HEK293 (cell line): ENCODE data around the gene IL15.
A peak's percentile ranks its signal among the peaks of the same experiment; 100 is the strongest.

Experiments used
- CTCF ChIA-PET: fragments of 350-600 bp; formaldehyde crosslinking; extraction: SDS; loops from one replicate; lab custom pipeline; 2021; ENCODE audit warnings: antibody characterized with exemption; lab: Yijun Ruan, JAX
- POLR2A ChIA-PET: fragments of 300-600 bp; formaldehyde crosslinking; extraction: SDS; loops from one replicate; lab custom pipeline; 2020; ENCODE audit warnings: antibody characterized with exemption, inconsistent platforms; lab: Yijun Ruan, JAX
- H3K27ac ChIP-seq: fragments of 200-500 bp; sonication (Bioruptor generic); 2 replicates; pipeline ENCODE4 v1.5.1; 2014; ENCODE audit warnings: low read depth, low read length, control low read depth, inconsistent platforms; ENCODE audit errors: extremely low read depth
- H3K36me3 ChIP-seq, 2 experiments: fragments of 200-500 bp in 1 of 2; sonication (Bioruptor generic) in 1 of 2; 1 replicate in 1 of 2; 2 replicates in 1 of 2; pipeline ENCODE4 v1.5.1; 2014 to 2017; ENCODE audit warnings: inconsistent platforms in 2 of 2, low read length in 2 of 2; ENCODE audit not compliant: control insufficient read depth in 2 of 2, insufficient read depth in 1 of 2
- H3K4me1 ChIP-seq: fragments of 200-500 bp; sonication (Bioruptor generic); 2 replicates; pipeline ENCODE4 v1.5.1; 2014; ENCODE audit warnings: mild to moderate bottlenecking, low read length, inconsistent platforms; ENCODE audit not compliant: control insufficient read depth, insufficient read depth
- H3K4me3 ChIP-seq: 2 replicates; pipeline ENCODE4 v1.5.1; 2011; ENCODE audit warnings: low read depth, mild to moderate bottlenecking, control low read depth, low read length, moderate library complexity
- H3K9me3 ChIP-seq: fragments of 200-500 bp; sonication (Bioruptor generic); 2 replicates; pipeline ENCODE4 v1.5.1; 2014; ENCODE audit warnings: low read depth, low read length, inconsistent platforms; ENCODE audit not compliant: control insufficient read depth, insufficient read depth
- AEBP2 ChIP-seq: fragments of 450-650 bp; formaldehyde crosslinking; IDR thresholded peaks from 2 replicates; pipeline ENCODE4 v1.5.1; 2016; ENCODE audit warnings: missing biosample characterization, missing genetic modification characterization, borderline replicate concordance
- BCL6B ChIP-seq: fragments of 450-650 bp; formaldehyde crosslinking; IDR thresholded peaks from 2 replicates; pipeline ENCODE4 v1.5.1; 2017; ENCODE audit warnings: missing biosample characterization, missing genetic modification characterization
- GLIS1 ChIP-seq: fragments of 450-650 bp; formaldehyde crosslinking; IDR thresholded peaks from 2 replicates; pipeline ENCODE4 v1.5.1; 2016; ENCODE audit warnings: missing biosample characterization, missing genetic modification characterization
- KLF1 ChIP-seq: fragments of 450-650 bp; formaldehyde crosslinking; IDR thresholded peaks from 2 replicates; pipeline ENCODE4 v1.5.1; 2016; ENCODE audit warnings: missing biosample characterization, missing genetic modification characterization
- PRDM10 ChIP-seq: fragments of 450-650 bp; formaldehyde crosslinking; IDR thresholded peaks from 2 replicates; pipeline ENCODE4 v1.5.1; 2016; ENCODE audit warnings: missing biosample characterization, missing genetic modification characterization
- PRDM4 ChIP-seq: fragments of 450-650 bp; formaldehyde crosslinking; IDR thresholded peaks from 2 replicates; pipeline ENCODE4 v1.5.1; 2017; ENCODE audit warnings: missing biosample characterization, missing genetic modification characterization
- SP7 ChIP-seq: fragments of 450-650 bp; formaldehyde crosslinking; IDR thresholded peaks from 2 replicates; pipeline ENCODE4 v1.5.1; 2016; ENCODE audit warnings: missing biosample characterization, missing genetic modification characterization
- ZBTB17 ChIP-seq: fragments of 450-650 bp; formaldehyde crosslinking; IDR thresholded peaks from 2 replicates; pipeline ENCODE4 v1.5.1; 2016; ENCODE audit warnings: missing biosample characterization, missing genetic modification characterization
- ZBTB48 ChIP-seq: fragments of 450-650 bp; formaldehyde crosslinking; IDR thresholded peaks from 2 replicates; pipeline ENCODE4 v1.5.1; 2016; ENCODE audit warnings: missing biosample characterization, missing genetic modification characterization
- ZFP3 ChIP-seq: fragments of 450-650 bp; formaldehyde crosslinking; IDR thresholded peaks from 2 replicates; pipeline ENCODE4 v1.5.1; 2016; ENCODE audit warnings: low read depth, missing biosample characterization, missing genetic modification characterization
- ZFP41 ChIP-seq: fragments of 450-650 bp; formaldehyde crosslinking; IDR thresholded peaks from 2 replicates; pipeline ENCODE4 v1.5.1; 2016; ENCODE audit warnings: missing biosample characterization, missing genetic modification characterization, borderline replicate concordance
- ZIC2 ChIP-seq: fragments of 450-650 bp; formaldehyde crosslinking; IDR thresholded peaks from 2 replicates; pipeline ENCODE4 v1.5.1; 2016; ENCODE audit warnings: missing biosample characterization, missing genetic modification characterization
- ZNF335 ChIP-seq: fragments of 450-650 bp; formaldehyde crosslinking; conservative IDR thresholded peaks from 2 replicates; pipeline ENCODE4 v1.5.1; 2016; ENCODE audit warnings: missing biosample characterization, missing genetic modification characterization
- ZNF341 ChIP-seq: fragments of 450-650 bp; formaldehyde crosslinking; IDR thresholded peaks from 2 replicates; pipeline ENCODE4; 2016; ENCODE audit warnings: low read depth, missing biosample characterization, missing genetic modification characterization
- ZNF350 ChIP-seq: fragments of 450-650 bp; formaldehyde crosslinking; IDR thresholded peaks from 2 replicates; pipeline ENCODE4 v1.5.0; 2017; ENCODE audit warnings: missing biosample characterization, mild to moderate bottlenecking, missing genetic modification characterization
- ZNF362 ChIP-seq: fragments of 450-650 bp; formaldehyde crosslinking; IDR thresholded peaks from 2 replicates; pipeline ENCODE4 v1.5.1; 2016; ENCODE audit warnings: missing biosample characterization, missing genetic modification characterization
- ZNF433 ChIP-seq: fragments of 450-650 bp; formaldehyde crosslinking; IDR thresholded peaks from 2 replicates; pipeline ENCODE4 v1.5.1; 2016; ENCODE audit warnings: missing biosample characterization, missing genetic modification characterization, low read depth
- ZNF529 ChIP-seq: fragments of 450-650 bp; formaldehyde crosslinking; IDR thresholded peaks from 2 replicates; pipeline ENCODE4 v1.5.1; 2017; ENCODE audit warnings: missing genetic modification characterization, missing biosample characterization; ENCODE audit not compliant: insufficient replicate concordance
- ZNF560 ChIP-seq: fragments of 450-650 bp; formaldehyde crosslinking; IDR thresholded peaks from 2 replicates; pipeline ENCODE4 v1.5.1; 2017; ENCODE audit warnings: missing biosample characterization, missing genetic modification characterization, borderline replicate concordance
- ZNF571 ChIP-seq: fragments of 450-650 bp; formaldehyde crosslinking; IDR thresholded peaks from 2 replicates; pipeline ENCODE4 v1.5.0; 2017; ENCODE audit warnings: missing biosample characterization, missing genetic modification characterization
- ZNF624 ChIP-seq: fragments of 450-650 bp; formaldehyde crosslinking; IDR thresholded peaks from 2 replicates; pipeline ENCODE4 v1.5.1; 2017; ENCODE audit warnings: missing biosample characterization, missing genetic modification characterization
- ZNF777 ChIP-seq: fragments of 450-650 bp; formaldehyde crosslinking; IDR thresholded peaks from 2 replicates; pipeline ENCODE4 v1.5.1; 2017; ENCODE audit warnings: missing biosample characterization, missing genetic modification characterization, borderline replicate concordance
- ZSCAN18 ChIP-seq: fragments of 450-650 bp; formaldehyde crosslinking; IDR thresholded peaks from 2 replicates; pipeline ENCODE4 v1.5.1; 2016; ENCODE audit warnings: missing biosample characterization, missing genetic modification characterization
- ZSCAN30 ChIP-seq: fragments of 450-650 bp; IDR thresholded peaks from 2 replicates; pipeline ENCODE4 v1.5.1; 2018; ENCODE audit warnings: missing biosample characterization, mild to moderate bottlenecking, missing genetic modification characterization, moderate library complexity

IL15 gene

DNA sequence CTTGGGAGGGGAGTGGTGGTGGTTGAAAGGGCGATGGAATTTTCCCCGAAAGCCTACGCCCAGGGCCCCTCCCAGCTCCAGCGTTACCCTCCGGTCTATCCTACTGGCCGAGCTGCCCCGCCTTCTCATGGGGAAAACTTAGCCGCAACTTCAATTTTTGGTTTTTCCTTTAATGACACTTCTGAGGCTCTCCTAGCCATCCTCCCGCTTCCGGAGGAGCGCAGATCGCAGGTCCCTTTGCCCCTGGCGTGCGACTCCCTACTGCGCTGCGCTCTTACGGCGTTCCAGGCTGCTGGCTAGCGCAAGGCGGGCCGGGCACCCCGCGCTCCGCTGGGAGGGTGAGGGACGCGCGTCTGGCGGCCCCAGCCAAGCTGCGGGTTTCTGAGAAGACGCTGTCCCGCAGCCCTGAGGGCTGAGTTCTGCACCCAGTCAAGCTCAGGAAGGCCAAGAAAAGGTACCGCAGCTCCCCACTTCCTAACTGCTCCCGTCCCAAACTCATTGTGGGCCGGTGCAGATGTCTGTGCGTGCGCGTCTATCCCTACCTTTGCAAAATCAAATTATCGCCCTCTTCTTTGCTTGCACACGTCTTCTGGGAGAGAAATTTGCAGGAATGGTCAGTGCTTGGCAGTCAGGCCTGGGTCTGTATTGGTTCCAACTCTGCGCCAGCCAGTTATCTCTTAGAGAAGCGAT lies 533 bp downstream of the IL15 start (continued):
- TF ChIP-seq ZBTB48 (tag by site-specific recombination) (peak; percentile 63), SP7 (tag by site-specific recombination) (0 out of 2 replicates have a peak, but pooled peaks have one; percentile 21), ZNF560 (tag by site-specific recombination) (no peak), KLF1 (tag by site-specific recombination) (peak; percentile 74), ZIC2 (tag by site-specific recombination) (0 out of 2 replicates have a peak, but pooled peaks have one; percentile 20), GLIS1 (tag by site-specific recombination) (0 out of 2 replicates have a peak, but pooled peaks have one; percentile 4), ZNF624 (tag by site-specific recombination) (no peak), PRDM10 (tag by site-specific recombination) (peak; percentile 61), BCL6B (tag by site-specific recombination) (peak; percentile 41; the same call in 1 of the 2 replicates), ZFP41 (tag by site-specific recombination) (no peak), ZNF335 (tag by site-specific recombination) (peak; percentile 45), ZBTB17 (tag by site-specific recombination) (peak; percentile 88), ZNF341 (peak; percentile 69)

DNA sequence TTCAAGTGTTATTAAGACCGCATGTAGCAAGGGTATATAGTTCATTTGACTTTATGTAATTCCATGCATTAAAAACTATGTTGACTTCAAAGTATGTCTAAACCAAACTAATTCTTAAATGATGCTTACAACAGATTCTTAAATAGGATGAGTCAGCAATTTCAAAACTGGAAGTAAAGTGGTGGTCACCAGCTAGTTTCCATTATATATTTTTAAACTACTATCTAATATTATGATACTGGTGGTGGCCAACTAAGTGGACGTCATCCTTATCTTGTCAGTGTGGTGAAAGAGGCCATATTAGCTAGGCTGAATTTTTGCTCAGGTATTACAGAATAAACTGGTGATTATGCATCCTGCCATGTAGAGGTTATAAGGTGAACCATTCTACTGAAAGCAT lies 1.2 kb downstream of the IL15 start:
- no peaks in the 10 kb centered on the region for H3K36me3 ChIP-seq
- no peaks in the 10 kb centered on the region; the same call in 1 of the 2 replicates for H3K4me1 ChIP-seq
- TF ChIP-seq ZNF571 (tag by site-specific recombination) (no peak), ZNF350 (no peak), ZBTB17 (tag by site-specific recombination) (no peak), ZNF433 (no peak), AEBP2 (no peak), ZSCAN30 (tag by site-specific recombination) (no peak), ZNF362 (tag by site-specific recombination) (no peak), PRDM4 (tag by site-specific recombination) (no peak), ZNF529 (tag by site-specific recombination) (no peak), ZFP3 (tag by site-specific recombination) (no peak), ZSCAN18 (tag by site-specific recombination) (no peak), ZNF777 (tag by site-specific recombination) (no peak)
- POLR2A ChIA-PET: no interaction called here
- H3K4me3 ChIP-seq: peak overlapping the region; percentile 73; the same call in 1 of the 2 replicates
- H3K9me3 ChIP-seq: no peaks in the 10 kb centered on the region
- H3K27ac ChIP-seq: no peak overlapping the region
- CTCF ChIA-PET: interaction anchor here (0.5 kb wide), 1 partner anchor 1448 kb away, joined by 3 read pairs; no protein-coding TSS in a partner anchor
